Aorta (tissue), 5 donors: ENCODE results near the gene PTPRK. TPM values are rescaled to one million over a fixed set of nuclear protein-coding genes. Genes with fewer than 3 reads are reported as not detected.

Experiments used
- ATAC-seq: fragments of 200-7000 bp; cut with Tn5 transposase; one replicate; pipeline ENCODE4 v1.9.1; 2022; ENCODE audit warnings: moderate library complexity; ENCODE audit not compliant: low FRiP score
- DNase-seq, 2 donors: peaks; one replicate each; pipeline ENCODE4 v3.0.0-alpha.2; 2020
- H3K27ac ChIP-seq, 2 donors: one replicate each; pipeline ENCODE4 v1.5.1; 2013; ENCODE audit warnings: low read length in 2 of 2, mild to moderate bottlenecking in 2 of 2, moderate library complexity in 2 of 2, control low read depth in 1 of 2, inconsistent platforms in 1 of 2, low read depth in 1 of 2
- H3K27me3 ChIP-seq, 2 donors: one replicate each; pipeline ENCODE4 v1.6.1; 2013; ENCODE audit warnings: control low read depth in 1 of 2, low read length in 1 of 2, mild to moderate bottlenecking in 1 of 2, moderate library complexity in 1 of 2; ENCODE audit not compliant: insufficient read depth in 2 of 2, control insufficient read depth in 1 of 2
- H3K36me3 ChIP-seq, 2 donors: one replicate each; pipeline ENCODE4 v1.6.1; 2013; ENCODE audit warnings: control low read depth in 1 of 2, low read length in 1 of 2, mild to moderate bottlenecking in 1 of 2; ENCODE audit not compliant: insufficient read depth in 2 of 2, control insufficient read depth in 1 of 2
- H3K4me1 ChIP-seq, 2 donors: one replicate each; pipeline ENCODE4 v1.6.1; 2013; ENCODE audit warnings: low read length in 2 of 2, control low read depth in 1 of 2, mild to moderate bottlenecking in 1 of 2, moderate library complexity in 1 of 2; ENCODE audit not compliant: insufficient read depth in 2 of 2, control insufficient read depth in 1 of 2
- H3K4me3 ChIP-seq, 2 donors: one replicate each; pipeline ENCODE4 v1.5.1; 2013; ENCODE audit warnings: low read length in 2 of 2, control low read depth in 1 of 2, mild to moderate bottlenecking in 1 of 2
- H3K9me3 ChIP-seq: one replicate; pipeline ENCODE4 v1.6.1; 2013; ENCODE audit warnings: mild to moderate bottlenecking, low read length; ENCODE audit not compliant: control insufficient read depth
- WGBS, 2 donors: extraction: QIAGEN DNeasy Blood & Tissue Kit; methylation state at CpG; one replicate each; pipeline ENCODE4 v1.1.7; 2013; 5-methylcytosine and 5-hydroxymethylcytosine counted together
- intact Hi-C, 2 donors: fragments of 100-400 bp; cut with DNase I; formaldehyde crosslinking; loops; one replicate each; pipeline versions ENCODE4 v1.14.2 to v1.15.0; 2022
- polyA plus RNA-seq, 2 donors: library from polyadenylated mRNA; stranded (reverse); fragments of 200-250 nt; gene quantifications; one replicate each; pipeline ENCODE4 v1.2.3, GENCODE V29; 2013
- total RNA-seq, 2 donors: library from RNA; stranded (reverse); fragmentation: NEBNext Ultra II Directional; extraction: Animal tissue kit (Norgen Biotek cat#: 25700); gene quantifications; one replicate each; pipeline ENCODE4 v1.2.1, GENCODE V29; 2021
- donor health status: healthy with polysubstance abuse.
- donor health status: Bipolar disorder and iron deficiency.
- donor health status: DM: no; HTN: no; CAD: no.
- donor health status: DM: no; HTN: no; CAD: no.
- donor health status: DM: yes; HTN: yes; CAD: no.

The PTPRK gene
- total and polyA plus RNA-seq, 4 donors, result 3.9 to 50.6 (median 24.9) TPM

GRCh38 chr6:128511506-128511905, 8.9 kb downstream of the PTPRK start:
- ATAC-seq (no peak), DNase-seq (no peak)
- Histone ChIP-seq H3K9me3 (no peaks in the 10 kb centered on the region), H3K27ac (no peak overlapping the region), H3K36me3 (no peaks in the 10 kb centered on the region), H3K27me3 (no peaks in the 10 kb centered on the region), H3K4me1 (peaks cover 3% of the 10 kb centered on the region in 2 donors), H3K4me3 (no peak overlapping the region)
- intact Hi-C loops, result no loop called here
- WGBS, 2 donors, result 86 to 88% methylated on average over 5 of the region's 5 CpGs

DNA sequence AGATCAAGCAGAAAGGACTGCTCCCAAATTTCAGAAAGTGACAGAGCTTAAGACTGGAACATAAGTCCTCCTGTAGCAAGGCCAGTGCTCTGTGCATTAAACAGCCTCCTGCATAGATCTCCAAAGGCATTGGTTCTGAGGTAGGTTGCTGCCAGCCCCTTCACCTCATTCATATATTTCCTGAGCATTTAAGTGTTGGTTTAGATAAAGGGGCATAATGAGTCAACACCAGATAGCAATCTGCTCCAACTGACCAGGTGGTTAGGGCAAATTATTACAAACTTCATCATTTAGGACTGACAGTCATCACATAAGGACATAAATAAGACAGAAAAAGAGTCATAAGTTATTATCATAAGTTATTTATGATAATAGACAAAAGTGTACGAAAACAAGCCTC, 10.7 kb downstream of the PTPRK start:
- DNase-seq, result no peak
- intact Hi-C loops, result no loop called here
- no peak overlapping the region for H3K4me3 ChIP-seq
- H3K27ac ChIP-seq, result no peak overlapping the region
- no peak for ATAC-seq
- H3K4me1 ChIP-seq, result peaks cover 0 to 3% of the 10 kb centered on the region in 2 donors
- no peaks in the 10 kb centered on the region for H3K27me3 ChIP-seq
- WGBS, 2 donors, result 94 to 96% methylated on average over 1 of the region's 1 CpG
- H3K36me3 ChIP-seq, result no peaks in the 10 kb centered on the region
- no peaks in the 10 kb centered on the region for H3K9me3 ChIP-seq

DNA sequence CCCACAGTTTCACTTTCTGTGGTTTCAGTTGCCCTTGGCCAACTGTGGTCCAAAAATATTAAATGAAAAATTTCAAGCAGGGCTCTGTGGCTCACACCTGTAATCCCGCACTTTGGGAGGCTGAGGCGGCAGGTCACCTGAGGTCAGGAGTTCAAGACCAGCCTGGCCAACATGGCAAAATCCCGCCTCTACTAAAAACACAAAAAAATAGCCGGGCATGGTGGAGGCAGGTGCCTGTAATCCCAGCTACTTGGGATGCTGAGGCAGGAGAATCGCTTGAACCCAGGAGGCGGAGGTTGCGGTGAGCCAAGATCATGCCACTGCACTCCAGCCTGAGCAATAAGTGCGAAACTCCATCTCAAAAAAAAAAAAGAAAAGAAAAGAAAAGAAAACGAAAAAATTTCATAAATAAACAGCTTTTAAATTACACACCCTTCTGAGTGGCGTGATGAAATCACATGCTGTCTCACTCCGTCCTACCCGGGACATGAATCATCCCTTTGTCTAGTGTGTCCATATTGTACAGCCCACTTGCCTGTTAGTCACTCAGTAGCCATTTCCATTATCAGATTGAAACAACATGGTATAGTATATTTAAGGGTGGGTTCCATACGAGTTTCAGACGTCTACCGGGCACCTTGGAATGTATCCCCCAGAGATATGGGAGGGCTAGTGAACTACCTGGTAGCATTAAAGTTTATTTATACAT, 11.7 kb downstream of the PTPRK start:
- no peak for DNase-seq
- intact Hi-C loops, result no loop called here
- Histone ChIP-seq H3K4me3 (no peak overlapping the region), H3K27ac (no peak overlapping the region), H3K9me3 (no peaks in the 10 kb centered on the region), H3K27me3 (no peaks in the 10 kb centered on the region), H3K36me3 (no peaks in the 10 kb centered on the region), H3K4me1 (peaks cover 0 to 3% of the 10 kb centered on the region in 2 donors)
- 90 to 93% methylated on average over 15 of the region's 15 CpGs for WGBS, 2 donors
- no peak for ATAC-seq

GRCh38 chr6:128507337-128508310, 12.8 kb downstream of the PTPRK start:
- intact Hi-C loops, result no loop called here
- ATAC-seq (no peak), DNase-seq (no peak)
- Histone ChIP-seq H3K27ac (no peak overlapping the region), H3K27me3 (no peaks in the 10 kb centered on the region), H3K9me3 (no peaks in the 10 kb centered on the region), H3K4me3 (no peak overlapping the region), H3K4me1 (peaks cover 0 to 3% of the 10 kb centered on the region in 2 donors), H3K36me3 (no peaks in the 10 kb centered on the region)
- WGBS, 2 donors, result 70 to 73% methylated on average over 5 of the region's 5 CpGs

GRCh38 chr6:128505603-128506002, 14.8 kb downstream of the PTPRK start:
- Histone ChIP-seq H3K4me1 (peaks cover 0 to 3% of the 10 kb centered on the region in 2 donors), H3K27me3 (no peaks in the 10 kb centered on the region), H3K4me3 (no peak overlapping the region), H3K9me3 (no peaks in the 10 kb centered on the region), H3K27ac (no peak overlapping the region), H3K36me3 (no peaks in the 10 kb centered on the region)
- ATAC-seq (no peak), DNase-seq (no peak)
- WGBS, 2 donors, result 63 to 65% methylated on average over 2 of the region's 2 CpGs
- intact Hi-C loops, result no loop called here

- DNase-seq, result no peak
- Histone ChIP-seq H3K9me3 (no peaks in the 10 kb centered on the region), H3K27me3 (no peaks in the 10 kb centered on the region), H3K36me3 (no peaks in the 10 kb centered on the region), H3K4me3 (no peak overlapping the region), H3K4me1 (peaks cover 0 to 3% of the 10 kb centered on the region in 2 donors), H3K27ac (no peak overlapping the region)
- no peak for ATAC-seq
- intact Hi-C loops, result no loop called here
- 81 to 86% methylated on average over 3 of the region's 3 CpGs for WGBS, 2 donors
These were observed 16.3 kb downstream of the PTPRK start for GRCh38 chr6:128504003-128504654.

DNA sequence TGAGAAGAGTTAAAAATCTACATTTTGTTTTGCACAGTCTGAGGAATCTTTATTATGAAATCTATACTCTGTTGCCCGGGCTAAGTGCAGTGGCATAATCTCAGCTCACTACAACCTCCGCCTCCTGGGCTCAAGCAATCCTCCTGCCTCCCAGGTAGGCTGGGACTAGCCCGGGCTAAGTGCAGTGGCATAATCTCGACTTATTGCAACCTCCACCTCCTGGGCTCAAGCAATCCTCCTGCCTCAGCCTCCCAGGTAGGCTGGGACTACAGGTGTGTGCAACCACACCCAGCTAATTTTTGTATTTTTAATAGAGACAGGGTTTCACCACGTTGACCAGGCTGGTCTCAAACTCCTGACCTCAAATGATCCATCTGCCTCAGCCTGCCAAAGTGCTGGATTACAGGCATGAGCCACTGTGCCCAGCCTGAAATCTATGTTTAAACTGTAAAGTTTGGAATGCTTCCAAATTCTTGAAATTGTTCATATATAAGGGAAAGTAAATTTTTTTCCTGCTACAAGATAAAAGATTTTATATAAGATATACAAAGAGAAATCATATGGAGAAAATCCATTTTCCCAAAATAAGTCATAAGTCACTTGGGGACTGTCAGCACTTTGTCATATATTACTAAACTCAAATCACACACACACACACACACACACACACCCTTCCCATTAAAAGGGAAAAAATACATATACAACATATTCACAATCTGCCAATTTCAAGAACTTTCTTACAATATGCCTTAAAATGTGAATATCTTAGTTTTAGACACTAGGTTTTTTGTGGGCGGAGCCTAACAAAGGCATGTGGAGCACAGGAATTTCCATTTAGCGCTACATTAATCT, 19.4 kb downstream of the PTPRK start:
- H3K36me3 ChIP-seq, result no peaks in the 10 kb centered on the region
- H3K4me1 ChIP-seq, result no peaks in the 10 kb centered on the region
- H3K27me3 ChIP-seq, result no peaks in the 10 kb centered on the region
- no peak for ATAC-seq
- no peak for DNase-seq
- no peak overlapping the region for H3K27ac ChIP-seq
- no peak overlapping the region for H3K4me3 ChIP-seq
- intact Hi-C loops, result no loop called here
- H3K9me3 ChIP-seq, result no peaks in the 10 kb centered on the region
- WGBS, 2 donors, result 66 to 71% methylated on average over 7 of the region's 7 CpGs

DNA sequence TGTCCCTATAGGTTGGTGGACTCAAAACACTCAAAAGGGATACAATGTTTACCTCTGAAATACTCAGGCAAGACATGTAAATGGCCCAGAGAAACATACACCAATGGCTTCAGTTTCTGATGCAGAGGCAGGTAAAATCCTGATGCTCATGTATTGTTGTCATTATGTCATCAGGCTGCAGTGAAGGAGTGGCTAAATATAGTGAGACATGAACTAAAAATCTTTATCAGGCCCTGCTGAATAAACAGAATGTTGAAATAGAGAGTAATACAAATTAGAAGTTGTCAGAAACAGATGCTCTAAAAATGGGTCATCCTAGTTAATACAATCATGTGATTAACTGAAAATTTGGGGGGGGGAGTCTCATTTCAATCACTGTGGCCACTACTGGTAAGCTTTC, 20.4 kb downstream of the PTPRK start:
- Histone ChIP-seq H3K4me3 (no peak overlapping the region), H3K9me3 (no peaks in the 10 kb centered on the region), H3K36me3 (no peaks in the 10 kb centered on the region), H3K27ac (no peak overlapping the region), H3K4me1 (no peaks in the 10 kb centered on the region), H3K27me3 (no peaks in the 10 kb centered on the region)
- no peak for DNase-seq
- no peak for ATAC-seq
- intact Hi-C loops, result no loop called here
